TTC549 (cell line): ENCODE results near the gene OGFOD3.
"Not testable (repeated sequence)": the region's sequence is repeated elsewhere in the genome, so short reads cannot be mapped to it uniquely, and the experiment has no call there.

Source experiments
- FAIRE-seq: peaks from 2 replicates; lab custom pipeline; 2012; peaks lifted over from hg19 to GRCh38; lab: Jason Lieb, UNC

OGFOD3 gene

DNA sequence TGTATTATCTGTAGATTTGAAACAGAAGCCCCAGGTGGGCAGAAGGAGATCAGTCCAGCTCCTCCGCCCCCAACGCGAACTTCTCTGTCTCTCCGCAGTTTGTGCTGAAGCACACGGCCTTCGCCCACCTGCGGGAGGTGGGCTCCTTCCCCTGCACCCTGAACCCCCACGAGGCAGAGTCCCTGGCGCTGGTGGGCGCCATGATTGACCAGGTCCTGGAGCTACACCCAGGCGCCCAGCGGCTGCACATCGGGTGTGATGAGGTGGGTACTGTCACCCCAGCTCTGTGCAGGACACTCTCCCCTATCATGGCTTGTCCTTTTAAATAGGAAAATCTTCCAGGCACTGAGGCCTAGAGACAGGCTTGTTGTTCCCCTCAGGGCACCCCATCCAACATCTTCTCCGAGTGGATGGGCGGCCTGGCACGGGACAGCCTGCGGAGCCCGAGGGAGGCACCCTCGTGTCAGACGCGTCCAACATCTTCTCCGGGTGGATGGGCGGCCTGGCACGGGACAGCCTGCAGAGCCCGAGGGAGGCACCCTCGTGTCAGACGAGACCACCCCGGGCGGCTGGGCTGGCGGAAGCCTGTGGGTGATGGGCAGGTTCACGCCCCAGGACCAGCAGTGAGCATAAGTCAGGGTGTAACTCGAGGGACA lies 15.3 kb upstream of the OGFOD3 start:
- FAIRE-seq, result no peak

- no peak for FAIRE-seq
These were observed 13.6 kb upstream of the OGFOD3 start for GRCh38 chr17:82432017-82432416.

DNA sequence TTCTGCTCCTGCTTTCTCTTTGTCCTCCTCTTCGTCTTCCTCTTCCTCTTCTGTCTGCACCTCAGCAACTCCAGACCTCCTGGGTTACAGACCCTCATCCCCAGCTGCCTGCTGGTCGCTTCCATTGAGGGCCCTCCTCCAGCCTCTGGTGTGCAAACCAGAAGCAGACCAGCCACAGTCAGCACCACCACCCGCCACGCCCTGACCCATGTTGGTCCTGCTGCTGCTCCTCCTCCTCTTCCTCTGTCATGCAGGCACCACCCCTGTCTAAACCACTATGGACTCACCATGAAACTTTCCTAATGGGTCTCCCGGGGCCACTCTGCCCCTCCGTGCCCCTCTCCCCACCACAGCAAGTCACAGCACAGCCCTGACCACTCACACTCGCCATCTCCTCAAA lies 11.4 kb upstream of the OGFOD3 start:
- FAIRE-seq, result no peak

DNA sequence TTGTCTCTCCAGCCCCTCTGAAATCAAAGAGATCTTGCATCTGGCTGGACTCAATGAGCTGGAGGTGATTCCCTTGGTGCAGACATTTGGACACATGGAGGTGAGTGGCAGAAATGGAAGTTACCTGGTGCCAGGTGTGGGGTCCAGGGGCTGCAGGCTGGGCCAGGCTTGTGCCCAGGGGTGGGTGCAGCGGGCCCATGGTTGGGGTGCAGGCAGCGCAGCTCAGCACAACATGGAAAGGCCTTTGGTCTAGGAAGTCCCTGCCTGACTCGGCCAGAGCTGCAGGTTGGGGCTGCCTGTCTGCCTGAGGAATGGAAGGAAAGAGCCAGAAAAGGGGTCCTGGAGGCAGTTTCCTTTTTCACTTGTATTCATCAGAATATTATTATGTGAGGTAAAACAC lies 10.2 kb upstream of the OGFOD3 start:
- FAIRE-seq, result no peak

DNA sequence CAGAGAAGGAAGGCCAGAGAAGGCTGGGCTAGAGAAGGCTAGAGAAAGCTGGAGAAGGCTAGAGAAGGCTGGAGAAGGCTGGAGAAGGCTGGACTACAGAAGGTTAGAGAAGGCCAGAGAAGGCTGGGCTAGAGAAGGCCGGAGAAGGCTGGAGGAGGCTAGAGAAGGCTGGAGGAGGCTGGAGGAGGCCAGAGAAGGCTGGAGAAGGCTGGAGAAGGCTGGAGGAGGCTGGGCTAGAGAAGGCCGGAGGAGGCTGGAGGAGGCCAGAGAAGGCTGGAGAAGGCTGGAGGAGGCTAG lies 6.4 kb upstream of the OGFOD3 start:
- FAIRE-seq, result no peak

GRCh38 chr17:82424001-82424862 lies 5.8 kb upstream of the OGFOD3 start:
- no peak for FAIRE-seq

DNA sequence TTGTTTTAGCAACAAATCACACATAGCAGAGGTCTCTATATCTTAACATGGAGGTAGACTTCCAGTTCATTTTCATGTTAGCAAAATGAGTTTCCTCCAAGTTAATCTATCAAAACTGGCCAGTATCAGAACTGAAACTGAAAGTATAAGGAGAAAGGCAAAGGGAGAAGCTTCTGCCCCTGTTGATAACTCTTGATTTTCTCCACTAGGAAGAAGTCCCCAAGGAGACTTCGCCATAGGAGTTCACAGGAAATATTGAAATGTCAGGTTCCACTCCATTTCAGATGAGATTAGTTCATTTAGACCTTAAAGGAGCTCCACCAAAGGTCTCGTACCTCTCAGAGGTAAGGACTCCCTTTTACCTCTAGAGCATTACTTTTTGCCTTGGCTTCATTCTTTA lies 1.2 kb upstream of the OGFOD3 start:
- FAIRE-seq, result no peak

DNA sequence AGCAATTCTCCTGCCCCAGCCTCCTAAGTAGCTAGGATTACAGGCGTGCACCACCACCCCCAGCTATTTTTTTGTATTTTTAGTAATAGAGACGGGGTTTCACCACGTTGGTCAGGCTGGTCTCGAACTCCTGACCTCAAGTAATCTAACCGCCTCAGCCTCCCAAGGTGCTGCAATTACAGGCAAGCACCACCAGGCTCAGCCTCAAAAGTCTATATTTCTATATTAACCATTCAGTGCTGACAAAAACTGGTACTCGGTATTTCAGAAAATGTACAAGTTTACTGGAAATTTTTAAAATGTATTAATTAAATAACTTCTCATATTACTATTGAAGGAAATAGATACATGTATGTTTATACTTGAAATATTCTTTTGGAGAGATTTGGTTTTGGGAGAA lies 1.6 kb downstream of the OGFOD3 start:
- FAIRE-seq, result no peak

DNA sequence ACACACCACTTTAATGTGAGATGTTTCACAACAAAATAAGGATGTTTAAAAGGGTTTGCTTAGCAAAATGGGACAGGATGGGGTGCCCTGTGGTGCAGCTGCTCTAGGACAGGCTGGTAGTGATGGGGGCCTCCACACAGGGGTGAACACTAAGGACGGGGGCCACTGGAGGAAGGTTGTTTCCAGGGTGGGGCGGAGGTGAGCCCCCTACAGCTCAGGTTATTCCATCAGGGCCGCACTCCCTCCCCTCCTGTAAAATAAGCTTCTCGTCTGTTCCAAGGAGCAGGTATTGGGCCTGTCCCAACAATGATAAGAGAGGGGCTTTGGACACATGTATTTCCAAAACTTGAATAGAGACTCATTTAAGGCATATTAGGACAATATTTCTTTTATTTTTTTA lies 2.1 kb downstream of the OGFOD3 start:
- no peak for FAIRE-seq

DNA sequence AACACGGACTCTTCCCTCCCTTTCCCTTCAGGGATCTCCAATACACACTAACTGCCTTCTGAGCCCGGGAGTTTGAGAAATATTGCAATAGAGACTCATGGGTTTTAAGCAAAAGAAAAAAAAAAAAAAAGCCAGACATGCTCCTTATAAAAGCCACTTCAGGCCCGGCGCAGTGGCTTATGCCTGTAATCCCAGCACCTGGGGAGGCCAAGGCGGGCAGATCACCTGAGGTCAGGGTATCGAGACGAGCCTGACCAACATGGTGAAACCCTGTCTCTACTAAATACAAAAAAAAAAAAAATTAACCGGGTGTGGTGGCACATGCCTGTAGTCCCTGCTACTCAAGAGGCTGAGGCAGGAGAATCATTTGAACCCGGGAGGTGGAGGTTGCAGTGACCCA lies 2.6 kb downstream of the OGFOD3 start:
- FAIRE-seq, result no peak

DNA sequence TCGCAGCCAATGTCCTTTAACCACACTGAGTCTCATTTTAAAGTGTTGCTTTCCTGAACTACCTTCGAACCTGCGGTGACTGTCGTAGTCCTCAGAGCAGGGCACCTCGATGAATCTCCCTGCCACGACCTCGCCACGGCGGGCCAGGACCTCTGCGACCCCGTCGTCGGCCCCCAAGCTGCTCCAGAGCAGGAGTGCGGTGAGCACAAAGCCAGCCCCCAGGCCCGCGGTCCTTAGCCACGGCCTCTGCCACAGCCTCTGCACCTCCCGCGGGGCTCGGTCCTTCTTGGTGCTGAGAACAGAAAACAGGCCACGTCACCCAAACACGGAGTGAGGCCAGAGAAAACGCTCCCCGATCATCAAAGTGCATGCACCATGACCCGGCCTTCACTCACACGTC lies 3.0 kb downstream of the OGFOD3 start:
- no peak for FAIRE-seq

DNA sequence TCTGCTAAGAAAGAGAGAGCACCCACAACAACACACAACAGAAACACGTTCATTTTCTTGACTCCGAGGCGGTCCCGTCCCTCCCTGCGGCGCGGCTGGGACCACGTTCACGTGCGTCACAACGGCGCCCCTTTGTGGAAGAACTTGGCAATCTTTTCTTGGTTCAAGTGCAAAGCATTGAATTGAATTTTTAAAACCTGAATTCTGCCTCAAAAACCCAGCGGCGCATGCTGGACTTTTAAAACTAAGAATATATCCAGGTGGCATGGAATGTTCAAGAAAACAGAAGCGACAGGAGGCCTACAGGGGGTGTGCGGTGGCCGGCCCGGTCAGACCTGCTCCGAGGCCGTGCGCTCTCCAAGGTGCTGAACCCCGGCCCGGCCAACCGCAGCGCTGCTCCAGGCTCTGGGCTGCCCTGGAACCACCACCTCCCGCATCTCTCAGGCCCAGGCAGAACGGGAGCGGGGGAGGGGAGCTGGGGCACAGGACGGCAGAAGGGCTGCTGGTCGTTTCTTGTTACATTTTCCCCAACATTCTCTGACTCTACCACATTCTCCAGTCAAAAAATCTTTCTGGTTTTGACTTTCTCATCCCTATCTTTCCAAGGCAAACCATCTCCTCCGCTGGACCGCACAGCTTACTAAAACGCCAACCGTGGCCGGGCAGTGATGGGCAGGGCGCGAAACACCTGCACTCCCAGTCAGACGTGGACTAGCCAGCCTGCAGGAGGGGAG lies 3.7 kb downstream of the OGFOD3 start:
- no peak for FAIRE-seq

DNA sequence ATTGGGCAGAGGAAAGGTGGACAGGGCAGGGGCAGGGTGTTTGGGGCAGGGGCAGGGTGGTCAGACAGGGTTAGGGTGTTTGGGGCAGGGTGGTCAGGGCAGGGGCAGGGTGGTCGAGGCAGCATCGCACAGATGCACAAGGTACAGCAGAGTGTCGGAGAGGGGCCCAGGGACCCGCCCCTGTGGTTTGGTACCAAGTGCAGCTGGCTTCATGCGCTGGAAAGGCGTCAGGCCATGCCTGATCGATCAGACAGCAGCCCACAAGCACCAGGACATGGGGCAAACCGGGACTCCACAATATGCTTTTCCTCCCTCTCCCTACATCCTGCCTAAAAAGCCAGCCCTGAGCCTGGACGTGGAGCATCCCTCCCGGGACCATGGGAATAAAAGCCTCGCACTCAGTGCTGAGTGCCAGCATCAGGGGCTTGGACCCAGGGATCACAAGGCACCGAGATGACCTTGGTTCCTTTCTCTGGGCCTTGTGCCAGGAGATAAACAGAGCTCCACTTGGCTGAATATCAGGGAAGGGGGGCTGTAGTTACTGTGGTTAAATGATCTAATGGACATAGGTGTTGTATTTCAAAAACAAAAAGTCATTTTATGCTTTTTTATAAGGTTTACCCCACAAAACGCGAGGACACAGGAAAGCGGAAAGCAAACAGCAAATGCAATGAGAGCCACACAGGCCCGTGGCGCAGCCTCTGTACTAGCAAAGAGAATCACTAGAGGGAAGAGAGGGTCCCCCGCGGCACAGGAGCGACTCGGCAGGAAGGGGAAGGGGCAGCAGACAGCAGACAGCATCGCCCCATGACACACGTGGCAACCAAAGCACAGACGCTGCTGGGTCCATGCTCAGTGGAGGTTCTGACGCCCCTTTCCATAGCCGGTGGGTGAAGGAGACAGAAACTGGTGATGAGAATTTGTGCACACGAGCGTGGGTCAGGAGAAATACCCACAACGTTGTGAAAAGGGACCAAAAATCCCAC lies 5.6 kb downstream of the OGFOD3 start:
- FAIRE-seq, result no peak

DNA sequence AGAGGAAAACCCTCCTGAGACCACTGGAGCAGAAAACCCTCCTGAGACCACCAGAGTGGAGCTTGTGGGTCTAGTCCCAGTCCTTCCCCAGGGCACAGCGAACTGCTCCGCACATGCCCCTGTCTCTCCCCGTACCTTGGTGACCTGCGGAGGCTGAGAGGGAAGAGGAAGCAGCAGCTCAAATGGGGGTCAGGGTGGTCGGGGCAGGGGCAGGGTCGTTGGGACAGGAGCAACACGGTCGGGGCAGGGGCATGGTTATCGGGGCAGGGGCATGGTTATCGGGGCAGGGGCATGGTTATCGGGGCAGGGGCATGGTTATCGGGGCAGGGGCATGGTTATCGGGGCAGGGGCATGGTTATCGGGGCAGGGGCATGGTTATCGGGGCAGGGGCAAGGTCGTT lies 6.3 kb downstream of the OGFOD3 start:
- FAIRE-seq, result not testable (repeated sequence)

DNA sequence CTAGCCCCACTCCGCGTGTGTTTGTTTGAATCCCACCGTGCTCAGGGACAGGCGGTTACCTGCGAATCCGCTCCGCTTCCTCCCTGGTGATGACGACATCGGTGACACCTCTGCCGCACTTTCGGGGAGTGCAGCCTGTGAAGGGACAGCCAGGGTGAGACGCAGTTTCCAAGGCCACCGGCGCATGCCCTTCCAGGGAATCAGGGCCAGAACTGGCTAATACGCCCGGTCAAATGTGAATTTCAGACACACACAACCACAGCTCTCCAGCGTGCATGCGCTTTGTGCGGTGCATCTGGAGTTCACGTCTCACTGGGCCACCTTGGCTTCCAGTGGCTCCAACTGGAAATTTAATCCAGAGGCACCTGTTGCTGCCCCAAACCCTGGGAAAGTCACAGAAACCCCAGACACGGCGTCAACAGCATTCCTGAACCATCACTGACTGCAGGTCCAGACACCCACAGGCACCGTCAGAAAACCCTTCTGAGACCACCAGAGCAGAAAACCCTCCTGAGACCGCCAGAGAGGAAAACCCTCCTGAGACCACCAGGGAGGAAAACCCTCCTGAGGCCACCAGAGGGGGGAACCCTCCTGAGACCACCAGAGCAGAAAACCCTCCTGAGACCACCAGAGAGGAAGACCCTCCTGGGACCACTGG lies 6.9 kb downstream of the OGFOD3 start:
- FAIRE-seq, result no peak

- FAIRE-seq, result no peak
These were observed 8.2 kb downstream of the OGFOD3 start for GRCh38 chr17:82410014-82410716.

DNA sequence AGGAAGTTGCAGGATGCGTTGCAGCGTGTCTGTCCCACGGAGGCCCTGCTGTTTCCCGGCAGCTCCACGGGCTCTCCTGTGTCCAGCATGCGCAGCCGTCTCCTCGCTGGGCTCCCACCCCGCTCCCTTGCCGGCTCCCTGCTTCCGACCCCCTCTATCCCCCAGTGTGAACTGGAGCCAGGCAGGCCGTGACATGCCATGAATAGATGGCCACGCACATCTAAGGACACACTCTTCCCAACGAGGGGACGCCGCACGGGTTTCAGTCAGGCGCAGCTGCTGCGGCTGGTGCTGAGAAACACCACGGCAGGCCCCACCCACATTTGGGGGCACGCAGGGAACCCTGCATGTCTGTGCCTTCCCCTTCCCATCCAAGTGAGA lies 9.5 kb downstream of the OGFOD3 start:
- no peak for FAIRE-seq

- FAIRE-seq, result no peak
These were observed 10.0 kb downstream of the OGFOD3 start for GRCh38 chr17:82408288-82408937.

- no peak for FAIRE-seq
These were observed 11.1 kb downstream of the OGFOD3 start for GRCh38 chr17:82407255-82407654.

GRCh38 chr17:82406131-82406671 lies 12.2 kb downstream of the OGFOD3 start:
- FAIRE-seq, result no peak
